Erythroblast (primary cell): Measurements from ENCODE around the gene ZXDC.

Experiments used
- GATA1 ChIP-seq: IDR thresholded peaks from 2 replicates; pipeline ENCODE4 v1.6.1; 2011; ENCODE audit warnings: low read depth, mild to moderate bottlenecking, control low read depth, low read length, moderate library complexity
- POLR2A ChIP-seq: IDR thresholded peaks from 2 replicates; pipeline ENCODE4 v1.6.1; 2011; ENCODE audit warnings: mild to moderate bottlenecking, low read length

DNA sequence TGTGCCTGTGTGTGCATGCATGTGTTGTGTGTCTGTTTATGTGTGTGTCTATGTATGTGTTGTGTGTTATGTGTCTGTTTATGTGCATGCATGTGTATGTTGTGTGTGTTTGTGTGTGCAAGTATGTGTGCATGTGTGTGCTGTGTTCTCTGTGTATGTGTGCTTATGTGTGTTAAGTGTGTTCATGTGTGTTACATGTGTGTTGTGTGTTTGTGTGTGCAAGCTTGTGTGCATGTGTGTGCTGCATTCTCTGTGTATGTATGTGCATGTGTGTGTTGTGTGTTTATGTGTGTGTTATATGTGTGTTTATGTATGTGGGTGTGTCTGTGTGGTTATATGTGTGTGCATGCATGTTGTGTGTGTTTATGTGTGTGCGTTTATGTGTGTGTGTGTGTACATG, 27.0 kb upstream of the ZXDC start:
- TF ChIP-seq POLR2A: no peak
- TF ChIP-seq GATA1: no peak
